Caco-2 (cell line): Measurements from ENCODE around the gene NPAS3. TPM values are rescaled to one million over a fixed set of nuclear protein-coding genes. Genes with fewer than 3 reads are reported as not detected.

ENCODE experiments used
- BruUV-seq: library from RNA; stranded (reverse); fragments of 400-500 nt; replicated peaks from 2 replicates; lab custom pipeline; 2021; lab: Mats Ljungman, UMichigan
- CTCF ChIA-PET: fragments of 300-600 bp; sonication (Branson Sonifier 250); formaldehyde crosslinking; loops from one replicate; lab custom pipeline; 2022; ENCODE audit warnings: antibody characterized with exemption; lab: Charles Lee
- POLR2A ChIA-PET: fragments of 300-600 bp; sonication (Branson Sonifier 250); formaldehyde crosslinking; loops from one replicate; lab custom pipeline; 2022; ENCODE audit warnings: antibody characterized with exemption; lab: Charles Lee
- DNase-seq, 2 experiments: peaks; one replicate each; pipeline versions ENCODE4 v3.0.0 to v3.0.0-alpha.2; 2020 to 2022
- H3K27me3 ChIP-seq: replicated peaks from 2 replicates; pipeline ENCODE4 v1.6.0; 2011; ENCODE audit warnings: low read length; ENCODE audit not compliant: control insufficient read depth, insufficient read depth
- H3K36me3 ChIP-seq: 2 replicates; pipeline ENCODE4 v1.5.1; 2011; ENCODE audit warnings: low read length; ENCODE audit not compliant: control insufficient read depth, insufficient read depth
- H3K4me1 ChIP-seq: fragments of 250-450 bp; sonication (Bioruptor Pico); 2 replicates; pipeline ENCODE4 v1.5.1; 2020; ENCODE audit warnings: mild to moderate bottlenecking
- H3K4me3 ChIP-seq: 2 replicates; pipeline ENCODE4 v1.5.1; 2011; ENCODE audit warnings: low read depth, mild to moderate bottlenecking, control low read depth, low read length
- H3K9me3 ChIP-seq: fragments of 250-450 bp; sonication (Bioruptor Pico); 2 replicates; pipeline ENCODE4 v1.5.1; 2020; ENCODE audit warnings: mild to moderate bottlenecking, moderate library complexity
- H3K27ac Mint-ChIP-seq: one replicate; pipeline ENCODE4 v1.8.0; 2022; ENCODE audit warnings: mixed read lengths; ENCODE audit not compliant: unreplicated experiment
- H3K27me3 Mint-ChIP-seq: one replicate; pipeline ENCODE4 v1.8.0; 2022; ENCODE audit warnings: mixed read lengths; ENCODE audit not compliant: insufficient read depth, unreplicated experiment
- H3K36me3 Mint-ChIP-seq: one replicate; pipeline ENCODE4 v1.8.0; 2022; ENCODE audit warnings: mild to moderate bottlenecking, mixed read lengths; ENCODE audit not compliant: insufficient read depth, unreplicated experiment
- H3K4me1 Mint-ChIP-seq: one replicate; pipeline ENCODE4 v1.8.0; 2022; ENCODE audit warnings: low read depth, mixed read lengths; ENCODE audit not compliant: unreplicated experiment
- H3K4me3 Mint-ChIP-seq: one replicate; pipeline ENCODE4 v1.8.0; 2022; ENCODE audit warnings: mild to moderate bottlenecking, moderate library complexity, mixed read lengths; ENCODE audit not compliant: unreplicated experiment
- H3K9me3 Mint-ChIP-seq: one replicate; pipeline ENCODE4 v1.8.0; 2022; ENCODE audit warnings: mixed read lengths; ENCODE audit not compliant: unreplicated experiment
- CTCF ChIP-seq, 2 experiments: fragments of 200-600 bp in 1 of 2; IDR thresholded peaks; 1 replicate in 1 of 2; 2 replicates in 1 of 2; pipeline versions ENCODE4 v1.5.1 to v1.8.0; 2011 to 2022; ENCODE audit warnings: antibody characterized with exemption in 1 of 2, control low read depth in 1 of 2, inconsistent platforms in 1 of 2, low read depth in 1 of 2, low read length in 1 of 2, mild to moderate bottlenecking in 1 of 2, moderate library complexity in 1 of 2; ENCODE audit not compliant: insufficient read depth in 1 of 2, severe bottlenecking in 1 of 2, unreplicated experiment in 1 of 2
- intact Hi-C: fragments of 100-400 bp; cut with micrococcal nuclease; formaldehyde crosslinking; loops from one replicate; pipeline ENCODE4 v1.10.0; 2022; ENCODE audit not compliant: unreplicated experiment
- total RNA-seq: library from RNA; stranded (reverse); gene quantifications from 2 replicates; pipeline ENCODE4 v1.2.3, GENCODE V29; 2022

Gene NPAS3
- total RNA-seq, 1 experiment from 2014 or later: not detected

- H3K4me3 ChIP-seq: no peak overlapping the region
- ChIA-PET POLR2A (no interaction called here), CTCF (no interaction called here)
- no peaks in the 10 kb centered on the region for H3K4me1 ChIP-seq
- Mint-ChIP-seq H3K27me3 (peaks cover 4% of the 10 kb centered on the region), H3K36me3 (no peaks in the 10 kb centered on the region), H3K4me3 (no peak overlapping the region), H3K4me1 (no peaks in the 10 kb centered on the region), H3K27ac (no peak overlapping the region), H3K9me3 (no peaks in the 10 kb centered on the region)
- H3K9me3 ChIP-seq: no peaks in the 10 kb centered on the region
- no peak for DNase-seq
- TF ChIP-seq CTCF (IDR thresholded peaks at IDR 0.05; ENCODE audit: insufficient read depth in 1 of 2, low read depth in 1 of 2, low read length in 1 of 2, severe bottlenecking in 1 of 2, unreplicated experiment in 1 of 2): no peak
- H3K27me3 ChIP-seq: no peaks in the 10 kb centered on the region; the same call in 1 of the 2 replicates
- intact Hi-C loops: no loop called here
- BruUV-seq: no TSS peak
- no peaks in the 10 kb centered on the region for H3K36me3 ChIP-seq
Observed at GRCh38 chr14:33120341-33120740, 181.7 kb downstream of the NPAS3 start.

- CTCF ChIA-PET: no interaction called here
- H3K4me1 Mint-ChIP-seq: no peaks in the 10 kb centered on the region
Observed at GRCh38 chr14:33120966-33121365, 182.3 kb downstream of the NPAS3 start.

GRCh38 chr14:33123281-33123680, 184.6 kb downstream of the NPAS3 start:
- Mint-ChIP-seq H3K27ac (no peak overlapping the region), H3K4me1 (no peaks in the 10 kb centered on the region), H3K4me3 (no peak overlapping the region), H3K9me3 (no peaks in the 10 kb centered on the region), H3K36me3 (no peaks in the 10 kb centered on the region), H3K27me3 (peaks cover 7% of the 10 kb centered on the region)
- no TSS peak for BruUV-seq
- Histone ChIP-seq H3K4me3 (no peak overlapping the region), H3K4me1 (no peaks in the 10 kb centered on the region), H3K9me3 (no peaks in the 10 kb centered on the region), H3K27me3 (no peaks in the 10 kb centered on the region; the same call in 1 of the 2 replicates), H3K36me3 (no peaks in the 10 kb centered on the region)
- CTCF ChIA-PET: no interaction called here
- no peak for TF ChIP-seq CTCF (IDR thresholded peaks at IDR 0.05; ENCODE audit: insufficient read depth in 1 of 2, low read depth in 1 of 2, low read length in 1 of 2, severe bottlenecking in 1 of 2, unreplicated experiment in 1 of 2)
- POLR2A ChIA-PET: no interaction called here
- intact Hi-C loops: no loop called here
- no peak for DNase-seq

More at GRCh38 chr14:33120966-33121365, 182.3 kb downstream of the NPAS3 start:
- Mint-ChIP-seq H3K9me3 (no peaks in the 10 kb centered on the region), H3K36me3 (no peaks in the 10 kb centered on the region), H3K27me3 (peaks cover 4% of the 10 kb centered on the region), H3K4me3 (no peak overlapping the region), H3K27ac (no peak overlapping the region)
- intact Hi-C loops: no loop called here
- BruUV-seq: no TSS peak
- no peaks in the 10 kb centered on the region for H3K4me1 ChIP-seq
- H3K36me3 ChIP-seq: no peaks in the 10 kb centered on the region
- DNase-seq: no peak
- POLR2A ChIA-PET: no interaction called here
- no peaks in the 10 kb centered on the region for H3K9me3 ChIP-seq
- H3K4me3 ChIP-seq: no peak overlapping the region
- no peaks in the 10 kb centered on the region; the same call in 1 of the 2 replicates for H3K27me3 ChIP-seq
- no peak for TF ChIP-seq CTCF (IDR thresholded peaks at IDR 0.05; ENCODE audit: insufficient read depth in 1 of 2, low read depth in 1 of 2, low read length in 1 of 2, severe bottlenecking in 1 of 2, unreplicated experiment in 1 of 2)
